GM21526 (cell line): Measurements from ENCODE around the gene RBPJ.

ENCODE experiments used
- ATAC-seq: cut with Tn5 transposase; IDR thresholded peaks from one replicate; pipeline ENCODE4 v1.9.1; 2021; ENCODE audit warnings: moderate library complexity; ENCODE audit not compliant: unreplicated experiment, low FRiP score

Gene RBPJ

GRCh38 chr4:26452565-26453531, 132.0 kb downstream of the RBPJ start:
- ATAC-seq, result no peak

DNA sequence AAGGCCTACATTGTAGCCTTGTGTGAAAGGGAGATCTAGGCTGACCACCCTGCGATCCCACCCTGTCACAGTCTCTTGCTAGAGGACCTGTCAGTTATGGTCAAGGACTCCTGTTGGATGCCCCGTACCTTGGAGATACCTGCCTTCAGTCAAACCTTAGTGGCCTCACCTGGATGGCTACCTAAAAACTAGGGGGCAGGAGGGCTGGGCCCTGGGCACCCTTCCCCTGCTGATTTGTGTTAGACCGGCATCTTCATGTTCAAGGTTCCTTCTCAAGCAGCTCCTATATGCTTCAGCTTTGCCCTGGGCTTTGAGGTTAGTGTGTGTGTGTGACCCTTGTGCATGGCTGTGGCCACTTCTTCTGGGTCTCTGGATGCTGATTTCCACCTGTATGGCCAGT, 134.1 kb downstream of the RBPJ start:
- ATAC-seq, result no peak

DNA sequence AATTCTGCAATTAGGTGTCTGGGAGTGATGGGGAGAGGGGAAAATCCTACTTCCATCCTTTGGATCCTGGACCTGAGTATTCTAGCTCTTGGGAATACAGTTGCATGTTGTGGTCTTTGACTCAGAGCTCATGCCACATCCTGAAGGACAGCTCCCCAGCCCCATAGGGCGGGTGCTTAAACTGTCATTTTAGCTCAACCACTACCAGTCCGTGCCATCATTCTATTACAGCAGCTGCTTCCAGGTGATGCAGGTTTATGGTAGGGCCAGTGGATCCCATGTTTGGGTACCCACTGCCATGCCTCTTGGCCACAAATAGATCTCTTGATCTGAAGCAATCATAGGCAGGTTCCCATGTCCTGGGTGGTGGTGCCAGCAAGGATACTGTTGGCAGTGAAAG, 134.8 kb downstream of the RBPJ start:
- ATAC-seq, result no peak

- ATAC-seq, result no peak
These were observed 136.6 kb downstream of the RBPJ start for GRCh38 chr4:26457412-26457811.

DNA sequence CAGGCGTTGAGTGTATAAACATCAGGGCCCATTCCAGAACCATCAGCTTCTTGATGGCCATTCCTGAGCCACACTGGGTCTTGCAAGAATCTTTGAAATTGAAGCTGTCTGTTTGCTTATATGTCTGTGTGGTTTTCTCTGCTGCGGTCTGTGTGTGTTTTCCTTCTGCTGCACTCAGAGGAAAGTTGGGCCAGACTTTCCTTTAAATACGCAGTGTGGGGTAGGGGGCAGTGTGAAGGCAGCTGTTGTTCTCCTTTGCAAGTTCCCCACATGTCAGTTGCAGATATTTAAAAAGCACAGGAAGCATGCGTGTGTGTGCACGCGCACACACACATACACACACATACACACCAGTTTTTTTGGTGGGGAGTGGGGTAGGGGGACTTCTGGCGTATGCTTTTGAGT, 137.3 kb downstream of the RBPJ start:
- no peak for ATAC-seq

GRCh38 chr4:26459054-26459755, 138.4 kb downstream of the RBPJ start:
- ATAC-seq, result peak; percentile 72

GRCh38 chr4:26459756-26460530, 139.1 kb downstream of the RBPJ start:
- no peak for ATAC-seq

DNA sequence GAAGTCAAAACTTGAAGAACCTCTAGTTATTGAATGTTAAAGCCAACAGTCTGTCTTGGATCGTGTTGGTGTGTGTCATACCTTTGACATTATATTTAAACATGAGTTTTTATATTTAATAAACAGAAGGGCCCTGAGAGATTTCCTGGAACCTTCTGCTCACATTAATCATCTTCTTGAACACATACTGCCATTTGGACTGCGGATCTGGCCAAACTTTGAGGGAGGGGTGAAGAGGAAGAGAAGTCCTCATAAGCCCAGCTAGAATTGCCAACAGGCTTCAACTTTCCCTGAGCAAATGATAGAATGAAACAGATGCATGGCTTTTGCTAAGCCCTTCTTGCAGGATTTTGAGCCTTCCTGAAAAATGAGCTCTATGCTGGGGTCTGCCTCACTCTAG, 142.1 kb downstream of the RBPJ start:
- no peak for ATAC-seq

DNA sequence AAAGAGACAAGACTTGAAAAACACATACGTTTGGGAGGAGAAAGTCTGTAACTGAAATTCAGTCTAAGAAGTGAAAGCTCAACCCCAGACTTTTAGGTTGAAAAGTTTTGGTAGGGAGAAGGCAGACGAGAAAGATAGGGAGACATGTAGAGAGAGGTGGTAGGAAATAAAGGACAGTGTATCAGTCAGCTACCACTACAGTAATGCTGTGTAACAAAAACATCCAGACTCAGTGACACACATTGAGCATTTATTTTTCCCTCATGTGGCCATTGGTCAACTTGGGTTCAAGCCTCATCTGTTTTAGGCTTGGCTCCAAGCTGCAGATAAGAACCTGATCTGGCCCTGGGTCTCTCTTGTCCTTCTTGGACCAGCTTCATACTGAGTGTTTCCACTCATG, 142.6 kb downstream of the RBPJ start:
- no peak for ATAC-seq

DNA sequence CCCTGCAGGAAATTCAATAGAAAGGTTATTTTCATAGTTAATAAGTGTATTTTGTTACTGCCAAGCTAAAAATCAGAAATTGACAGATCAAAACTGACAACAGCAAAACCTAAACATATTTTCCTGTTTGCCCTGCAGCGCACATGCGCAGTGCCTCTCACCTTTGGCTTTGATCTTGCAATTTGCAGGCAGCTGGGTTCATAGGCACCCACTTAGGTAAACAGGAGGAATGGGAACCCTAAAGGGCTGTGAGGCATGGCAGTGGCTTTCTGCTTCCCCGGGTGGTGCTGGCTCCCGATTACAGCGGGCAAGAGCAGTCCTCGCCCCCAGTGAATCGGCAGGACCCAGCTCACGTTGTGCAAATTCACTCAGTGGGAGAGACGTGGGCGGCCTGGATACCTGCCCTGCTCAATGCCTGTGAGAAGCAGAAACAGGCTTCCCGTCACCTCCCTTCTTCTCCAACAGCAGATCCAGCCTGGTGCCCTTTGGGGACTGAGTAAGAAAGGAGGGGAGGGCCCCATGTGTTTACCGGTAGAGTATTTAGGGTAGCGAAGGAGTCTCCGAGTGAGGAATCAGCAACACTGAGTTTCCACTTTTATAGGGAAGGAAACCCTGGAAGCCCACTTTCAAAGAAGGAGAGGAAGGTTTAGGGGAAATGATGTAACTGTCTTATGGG, 143.7 kb downstream of the RBPJ start:
- no peak for ATAC-seq

DNA sequence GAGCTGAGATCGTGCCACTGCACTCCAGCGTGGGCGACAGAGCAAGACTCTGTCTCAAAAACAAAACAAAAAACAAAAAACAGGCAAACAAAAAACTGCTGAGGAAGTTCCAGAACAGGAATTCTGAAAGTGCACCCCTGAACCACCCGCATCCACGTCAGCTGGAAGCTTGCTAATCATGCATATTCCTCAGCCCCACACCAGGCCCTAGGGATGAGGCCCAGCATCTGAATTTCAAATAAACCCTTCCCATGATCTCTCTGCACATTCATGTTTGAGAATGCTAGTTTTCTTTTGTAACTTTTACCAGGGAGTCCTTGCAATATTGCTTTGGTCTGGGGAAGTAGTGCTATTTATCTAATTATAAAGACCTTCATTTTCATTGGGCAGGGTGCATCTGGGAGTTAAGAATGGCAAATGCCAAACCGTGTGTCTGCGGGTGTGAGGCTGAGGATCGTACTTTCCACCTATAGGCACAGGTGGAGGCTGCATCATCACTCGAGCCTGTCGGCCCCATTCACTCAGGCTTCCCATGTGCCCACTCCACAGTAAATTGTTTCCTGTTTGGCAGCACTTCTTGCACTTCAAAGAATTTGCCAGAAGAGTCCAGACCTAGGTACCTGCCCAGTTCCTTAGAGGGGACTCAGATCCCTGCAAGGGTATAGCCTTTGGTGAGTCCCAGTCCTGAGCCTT, 145.9 kb downstream of the RBPJ start:
- no peak for ATAC-seq

DNA sequence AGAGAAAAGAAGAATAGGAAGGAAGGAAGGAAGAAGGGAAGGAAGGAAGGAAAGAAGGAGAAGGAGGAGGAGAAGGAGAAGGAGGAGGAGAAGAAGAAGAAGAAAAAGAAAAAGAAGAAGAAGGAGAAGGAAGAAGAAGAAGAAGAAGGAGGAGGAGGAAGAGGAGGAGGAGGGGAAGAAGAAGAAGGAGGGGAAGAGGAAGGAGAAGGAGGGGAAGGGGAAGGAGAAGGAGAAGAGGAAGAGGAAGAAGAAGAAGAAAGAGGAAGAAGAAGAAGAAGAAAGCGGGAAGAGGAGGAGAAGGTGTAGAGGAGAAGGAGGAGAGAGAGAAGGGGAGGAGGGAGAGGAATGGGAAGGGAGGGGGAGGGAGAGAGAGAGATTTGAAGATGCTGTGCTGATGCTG, 146.9 kb downstream of the RBPJ start:
- no peak for ATAC-seq

DNA sequence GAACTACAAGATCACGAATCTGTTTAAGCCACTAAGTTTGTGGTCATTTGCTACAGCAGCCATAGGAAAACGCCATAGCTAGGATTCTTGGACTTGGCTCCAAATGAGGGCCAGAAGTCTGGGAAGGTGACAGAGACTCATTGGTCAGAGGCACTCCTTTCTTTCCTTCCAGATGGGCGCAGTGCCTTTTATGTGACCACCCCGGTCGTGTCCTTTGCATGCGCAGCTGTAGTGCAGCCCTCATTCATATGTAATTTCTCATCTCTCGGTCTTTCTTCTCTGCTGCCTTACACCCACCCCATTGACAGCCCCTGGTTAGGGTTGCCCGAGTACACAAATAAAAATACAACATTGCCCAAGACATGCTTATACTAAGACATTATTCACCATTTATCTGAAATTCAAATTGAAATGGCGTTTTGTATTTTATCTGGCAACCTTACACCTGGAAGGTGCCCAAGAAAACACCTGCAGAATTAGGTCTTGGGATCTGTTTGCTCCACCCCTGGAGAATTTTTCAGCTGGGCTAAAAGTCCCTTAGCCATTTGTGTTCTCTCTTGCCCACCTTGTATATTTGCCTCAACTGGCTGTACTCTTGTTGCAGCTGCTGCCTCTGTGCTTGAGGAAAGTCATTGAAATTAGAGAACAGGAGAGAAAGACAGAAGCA, 147.6 kb downstream of the RBPJ start:
- ATAC-seq, result no peak

- no peak for ATAC-seq
These were observed 148.2 kb downstream of the RBPJ start for GRCh38 chr4:26468977-26469376.

DNA sequence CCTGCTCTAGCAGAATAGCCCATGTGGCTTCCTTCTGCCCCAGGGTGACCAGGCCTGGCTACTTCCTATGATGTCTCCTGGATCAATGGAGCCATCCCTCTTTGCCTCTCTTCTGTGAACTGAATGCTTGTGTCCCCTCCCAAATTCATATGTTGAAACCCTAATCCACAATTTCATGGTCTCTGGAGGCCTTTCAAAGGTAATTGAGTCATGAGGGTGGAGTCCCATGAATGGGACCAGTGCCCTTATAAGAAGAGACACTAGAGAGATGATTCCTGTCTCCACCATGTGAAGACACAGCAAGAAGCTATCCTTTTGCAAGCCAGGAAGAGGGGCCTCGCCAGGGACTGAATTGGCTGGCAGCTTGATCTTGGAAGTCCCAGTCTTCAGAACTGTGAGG, 151.1 kb downstream of the RBPJ start:
- ATAC-seq, result no peak

GRCh38 chr4:26473893-26474292, 153.1 kb downstream of the RBPJ start:
- no peak for ATAC-seq

DNA sequence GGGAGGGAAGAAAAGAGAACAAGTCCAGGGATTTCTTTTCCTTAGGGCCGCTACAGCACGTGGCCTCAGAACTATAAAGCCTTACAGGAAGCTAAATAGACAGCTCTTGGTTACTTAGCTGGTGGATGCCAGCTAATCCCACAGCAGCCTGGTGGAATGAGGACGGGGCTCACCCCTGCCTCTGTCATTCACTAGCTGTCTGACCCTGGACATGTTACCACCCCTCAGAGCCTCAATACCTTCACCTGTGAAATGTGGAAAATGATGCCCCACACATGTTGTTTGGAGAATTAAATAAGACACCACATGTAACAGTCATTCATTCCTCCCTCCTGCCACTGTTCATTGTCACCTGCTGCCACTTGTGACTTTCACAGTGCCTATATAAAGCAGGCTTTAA, 153.7 kb downstream of the RBPJ start:
- ATAC-seq, result no peak

GRCh38 chr4:26475716-26476115, 154.9 kb downstream of the RBPJ start:
- no peak for ATAC-seq

GRCh38 chr4:26476545-26476944, 155.7 kb downstream of the RBPJ start:
- ATAC-seq, result no peak
